ENCODE measurements around the gene TDRD10. TPM values are rescaled to one million over a fixed set of nuclear protein-coding genes. Genes with fewer than 3 reads are reported as not detected.

TDRD10 gene
- total and polyA plus RNA-seq, 2 experiments from 2014 or later: 0.29 TPM; not detected in 1

DNA sequence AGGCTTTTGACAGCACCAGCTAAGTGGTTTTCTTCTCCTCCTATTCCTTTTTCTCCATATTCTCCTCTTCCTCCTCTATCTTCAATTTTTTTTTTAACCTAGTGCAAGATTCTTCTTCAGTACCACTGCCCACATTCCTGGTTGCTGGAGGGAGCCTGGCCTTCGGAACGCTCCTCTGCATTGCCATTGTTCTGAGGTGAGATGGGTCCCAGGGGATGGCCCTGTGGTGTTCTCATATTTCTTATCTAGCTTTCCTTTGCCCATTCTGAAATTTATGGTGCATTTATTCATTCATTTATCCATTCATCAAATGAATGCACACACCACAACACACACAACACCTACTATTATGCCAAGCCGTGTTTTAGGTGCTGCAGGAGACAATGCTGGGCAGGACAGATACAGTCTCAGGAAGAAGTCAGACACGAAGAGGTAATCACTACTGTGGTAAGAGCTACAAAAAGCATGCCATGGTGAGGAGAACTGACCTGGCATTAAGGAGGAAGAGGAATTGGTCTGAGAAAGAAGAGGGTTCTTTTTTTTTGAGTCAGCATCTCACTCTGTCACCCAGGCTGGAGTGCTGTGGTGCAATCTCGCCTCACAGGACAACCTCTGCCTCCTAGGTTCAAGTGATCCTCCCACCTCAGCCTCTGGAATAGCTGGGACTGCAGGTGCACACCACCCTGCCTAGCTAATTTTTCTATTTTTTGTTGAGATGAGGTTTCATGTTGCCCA lies 47.5 kb upstream of the TDRD10 start:
- Histone ChIP-seq H4K20me1 (replicated peaks; ENCODE audit: insufficient read depth) (no peaks in the 10 kb centered on the region), H3K27me3 (ENCODE audit: insufficient read depth) (no peaks in the 10 kb centered on the region), H3K4me3 (no peak overlapping the region), H3K4me1 (ENCODE audit: insufficient read depth) (no peaks in the 10 kb centered on the region), H3K9me2 (ENCODE audit: insufficient read depth) (no peaks in the 10 kb centered on the region), H3K36me3 (ENCODE audit: insufficient read depth) (no peaks in the 10 kb centered on the region), H3F3A (replicated peaks; ENCODE audit: low read depth) (no peaks in the 10 kb centered on the region), H3K27ac (ENCODE audit: low read depth) (no peak overlapping the region), H3K79me2 (replicated peaks; ENCODE audit: insufficient read depth) (no peaks in the 10 kb centered on the region), H2AFZ (no peak overlapping the region), H3K4me2 (no peak overlapping the region)
- TF ChIP-seq JUNB (IDR thresholded peaks at IDR 0.05; ENCODE audit: unreplicated experiment) (no peak), STAT1 (IDR thresholded peaks at IDR 0.05; ENCODE audit: unreplicated experiment) (no peak), ZNF114 (CRISPR knock-in tag; IDR thresholded peaks at IDR 0.05) (no peak)
- no peak overlapping the region for H3K27ac Mint-ChIP-seq
- DNase-seq (ENCODE audit: low spot score): no peak
- peaks cover 4% of the 10 kb centered on the region for H3K27me3 Mint-ChIP-seq (ENCODE audit: insufficient read depth, low read depth, poor library complexity)
- no peak overlapping the region for H3K4me3 Mint-ChIP-seq
- no peaks in the 10 kb centered on the region for H3K36me3 Mint-ChIP-seq (ENCODE audit: low read depth)
- no peak for ATAC-seq
- no peaks in the 10 kb centered on the region for H3K4me1 Mint-ChIP-seq
- H3K9me3 Mint-ChIP-seq: no peaks in the 10 kb centered on the region; the same call in 1 of the 3 replicates

GRCh38 chr1:154456631-154457030 lies 45.4 kb upstream of the TDRD10 start:
- Mint-ChIP-seq H3K27me3 (ENCODE audit: insufficient read depth, low read depth, poor library complexity) (peaks cover 6% of the 10 kb centered on the region), H3K4me1 (no peaks in the 10 kb centered on the region), H3K36me3 (ENCODE audit: low read depth) (no peaks in the 10 kb centered on the region), H3K27ac (no peak overlapping the region), H3K4me3 (no peak overlapping the region), H3K9me3 (no peaks in the 10 kb centered on the region; the same call in 1 of the 3 replicates)
- ATAC-seq (no peak), DNase-seq (ENCODE audit: low spot score) (no peak)
- Histone ChIP-seq H3K4me1 (ENCODE audit: insufficient read depth) (no peaks in the 10 kb centered on the region), H3K4me2 (no peak overlapping the region), H3F3A (replicated peaks; ENCODE audit: low read depth) (no peaks in the 10 kb centered on the region), H2AFZ (no peak overlapping the region), H3K27me3 (ENCODE audit: insufficient read depth) (no peaks in the 10 kb centered on the region), H3K36me3 (ENCODE audit: insufficient read depth) (no peaks in the 10 kb centered on the region), H3K9me2 (ENCODE audit: insufficient read depth) (no peaks in the 10 kb centered on the region), H3K27ac (ENCODE audit: low read depth) (no peak overlapping the region), H4K20me1 (replicated peaks; ENCODE audit: insufficient read depth) (no peaks in the 10 kb centered on the region), H3K79me2 (replicated peaks; ENCODE audit: insufficient read depth) (no peaks in the 10 kb centered on the region), H3K4me3 (no peak overlapping the region)
- no peak for TF ChIP-seq ZNF331 (CRISPR knock-in tag; IDR thresholded peaks at IDR 0.05; ENCODE audit: low read depth)

- Histone ChIP-seq H3K79me2 (replicated peaks; ENCODE audit: insufficient read depth) (no peaks in the 10 kb centered on the region), H3K4me2 (no peak overlapping the region), H3K4me1 (ENCODE audit: insufficient read depth) (no peaks in the 10 kb centered on the region), H3K36me3 (ENCODE audit: insufficient read depth) (no peaks in the 10 kb centered on the region), H3K27ac (ENCODE audit: low read depth) (no peak overlapping the region), H3K27me3 (ENCODE audit: insufficient read depth) (no peaks in the 10 kb centered on the region), H3F3A (replicated peaks; ENCODE audit: low read depth) (no peaks in the 10 kb centered on the region), H3K4me3 (no peak overlapping the region), H4K20me1 (replicated peaks; ENCODE audit: insufficient read depth) (no peaks in the 10 kb centered on the region), H2AFZ (no peak overlapping the region), H3K9me2 (ENCODE audit: insufficient read depth) (no peaks in the 10 kb centered on the region)
- Mint-ChIP-seq H3K9me3 (no peaks in the 10 kb centered on the region; the same call in 1 of the 3 replicates), H3K4me3 (no peak overlapping the region), H3K27ac (no peak overlapping the region), H3K27me3 (ENCODE audit: insufficient read depth, low read depth, poor library complexity) (peaks cover 4% of the 10 kb centered on the region), H3K36me3 (ENCODE audit: low read depth) (no peaks in the 10 kb centered on the region), H3K4me1 (0 out of 3 replicates have a peak, but pooled peaks cover 2% of the 10 kb centered on the region)
- ATAC-seq (no peak), DNase-seq (ENCODE audit: low spot score) (no peak)
- TF ChIP-seq, protein P1, sequence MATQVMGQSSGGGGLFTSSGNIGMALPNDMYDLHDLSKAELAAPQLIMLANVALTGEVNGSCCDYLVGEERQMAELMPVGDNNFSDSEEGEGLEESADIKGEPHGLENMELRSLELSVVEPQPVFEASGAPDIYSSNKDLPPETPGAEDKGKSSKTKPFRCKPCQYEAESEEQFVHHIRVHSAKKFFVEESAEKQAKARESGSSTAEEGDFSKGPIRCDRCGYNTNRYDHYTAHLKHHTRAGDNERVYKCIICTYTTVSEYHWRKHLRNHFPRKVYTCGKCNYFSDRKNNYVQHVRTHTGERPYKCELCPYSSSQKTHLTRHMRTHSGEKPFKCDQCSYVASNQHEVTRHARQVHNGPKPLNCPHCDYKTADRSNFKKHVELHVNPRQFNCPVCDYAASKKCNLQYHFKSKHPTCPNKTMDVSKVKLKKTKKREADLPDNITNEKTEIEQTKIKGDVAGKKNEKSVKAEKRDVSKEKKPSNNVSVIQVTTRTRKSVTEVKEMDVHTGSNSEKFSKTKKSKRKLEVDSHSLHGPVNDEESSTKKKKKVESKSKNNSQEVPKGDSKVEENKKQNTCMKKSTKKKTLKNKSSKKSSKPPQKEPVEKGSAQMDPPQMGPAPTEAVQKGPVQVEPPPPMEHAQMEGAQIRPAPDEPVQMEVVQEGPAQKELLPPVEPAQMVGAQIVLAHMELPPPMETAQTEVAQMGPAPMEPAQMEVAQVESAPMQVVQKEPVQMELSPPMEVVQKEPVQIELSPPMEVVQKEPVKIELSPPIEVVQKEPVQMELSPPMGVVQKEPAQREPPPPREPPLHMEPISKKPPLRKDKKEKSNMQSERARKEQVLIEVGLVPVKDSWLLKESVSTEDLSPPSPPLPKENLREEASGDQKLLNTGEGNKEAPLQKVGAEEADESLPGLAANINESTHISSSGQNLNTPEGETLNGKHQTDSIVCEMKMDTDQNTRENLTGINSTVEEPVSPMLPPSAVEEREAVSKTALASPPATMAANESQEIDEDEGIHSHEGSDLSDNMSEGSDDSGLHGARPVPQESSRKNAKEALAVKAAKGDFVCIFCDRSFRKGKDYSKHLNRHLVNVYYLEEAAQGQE (IDR thresholded peaks at IDR 0.05; ENCODE audit: unreplicated experiment): no peak
Measured at GRCh38 chr1:154459080-154459479, 42.9 kb upstream of the TDRD10 start.

Measured in GM23338 (cell line).